NCI-H2196 treated with DMSO at 0.1 percent for 48 hours (cell line): Measurements from ENCODE around the gene PHETA1.
"Not testable (repeated sequence)": the region's sequence is repeated elsewhere in the genome, so short reads cannot be mapped to it uniquely, and the experiment has no call there.

Source experiments
- DNase-seq: peaks from one replicate; lab custom pipeline; 2025; ENCODE audit not compliant: unreplicated experiment; lab: John Stamatoyannopoulos, UW

The PHETA1 gene

DNA sequence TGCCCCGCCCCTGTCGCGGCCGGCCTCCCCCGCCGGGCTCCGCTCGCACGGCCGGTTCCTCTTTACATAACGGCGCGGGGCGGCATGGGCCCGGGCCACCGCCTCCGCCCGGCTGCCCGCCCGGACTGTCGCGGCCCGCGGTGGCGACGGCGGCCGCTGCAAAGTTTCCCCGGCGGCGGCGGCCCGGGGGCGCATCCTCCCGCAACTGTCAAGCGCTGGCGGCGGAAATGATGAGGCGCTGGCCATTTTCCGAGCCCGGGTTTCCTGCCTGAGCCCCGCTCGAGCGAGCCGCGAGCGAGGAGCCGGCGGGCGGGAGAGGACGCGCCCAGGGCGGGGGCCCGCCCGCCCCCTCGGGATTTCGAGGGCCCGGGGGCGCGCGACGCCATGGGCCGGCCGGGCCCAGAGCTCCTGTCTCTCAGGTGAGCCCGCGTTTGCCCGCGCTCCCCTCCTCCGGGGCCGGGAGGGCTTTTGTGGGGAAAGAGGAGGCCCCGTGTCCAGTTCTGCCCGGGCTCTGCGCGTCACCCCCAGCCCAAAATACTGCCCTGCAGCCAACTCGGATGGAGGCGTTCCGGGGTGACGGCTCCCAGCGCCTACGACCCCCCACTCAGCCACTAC is 37.1 kb upstream of the PHETA1 start, which contains the start of gene SH2B3:
Gene SH2B3, plus strand, starts transcription at position 65 of the 615 bp plus-strand sequence. CDS start 12,223 bp downstream, outside the sequence.
- no peak for DNase-seq

DNA sequence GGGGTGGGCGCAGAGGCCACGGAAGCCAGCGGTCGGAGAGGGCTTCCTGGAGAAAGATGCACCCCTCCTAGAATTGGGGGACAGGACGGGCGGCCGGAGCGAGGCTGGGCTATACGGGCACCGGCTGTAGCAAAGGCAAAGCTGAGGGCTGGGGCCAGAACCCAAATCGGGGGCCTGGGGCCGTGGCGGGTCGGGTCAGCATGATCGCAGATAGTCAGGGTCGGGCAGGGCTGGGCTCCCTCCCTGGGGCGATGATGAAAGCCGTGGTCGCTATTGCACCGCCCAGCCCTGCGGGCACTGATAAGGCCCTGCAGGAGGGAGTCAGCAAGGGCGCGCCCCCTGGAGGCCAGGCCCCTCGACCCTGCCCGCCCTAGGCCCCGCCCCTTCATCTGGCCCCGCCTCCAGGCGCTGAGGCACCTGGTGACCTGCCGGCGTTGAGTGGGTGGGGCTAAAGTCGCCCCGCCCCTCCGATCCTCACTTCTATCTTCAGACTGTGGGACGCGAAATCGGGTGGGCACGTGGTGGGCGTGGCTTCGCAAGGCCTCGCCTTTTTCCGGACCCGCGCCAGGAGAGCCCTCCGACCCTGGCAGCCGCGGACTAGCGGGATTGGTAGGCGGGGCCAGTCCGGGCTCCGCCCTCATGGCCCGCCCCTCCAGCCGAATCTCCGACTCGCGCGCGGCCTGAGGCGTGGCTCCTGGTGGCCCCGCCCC is 36.4 kb upstream of the PHETA1 start:
- peak; percentile 87 for DNase-seq

DNA sequence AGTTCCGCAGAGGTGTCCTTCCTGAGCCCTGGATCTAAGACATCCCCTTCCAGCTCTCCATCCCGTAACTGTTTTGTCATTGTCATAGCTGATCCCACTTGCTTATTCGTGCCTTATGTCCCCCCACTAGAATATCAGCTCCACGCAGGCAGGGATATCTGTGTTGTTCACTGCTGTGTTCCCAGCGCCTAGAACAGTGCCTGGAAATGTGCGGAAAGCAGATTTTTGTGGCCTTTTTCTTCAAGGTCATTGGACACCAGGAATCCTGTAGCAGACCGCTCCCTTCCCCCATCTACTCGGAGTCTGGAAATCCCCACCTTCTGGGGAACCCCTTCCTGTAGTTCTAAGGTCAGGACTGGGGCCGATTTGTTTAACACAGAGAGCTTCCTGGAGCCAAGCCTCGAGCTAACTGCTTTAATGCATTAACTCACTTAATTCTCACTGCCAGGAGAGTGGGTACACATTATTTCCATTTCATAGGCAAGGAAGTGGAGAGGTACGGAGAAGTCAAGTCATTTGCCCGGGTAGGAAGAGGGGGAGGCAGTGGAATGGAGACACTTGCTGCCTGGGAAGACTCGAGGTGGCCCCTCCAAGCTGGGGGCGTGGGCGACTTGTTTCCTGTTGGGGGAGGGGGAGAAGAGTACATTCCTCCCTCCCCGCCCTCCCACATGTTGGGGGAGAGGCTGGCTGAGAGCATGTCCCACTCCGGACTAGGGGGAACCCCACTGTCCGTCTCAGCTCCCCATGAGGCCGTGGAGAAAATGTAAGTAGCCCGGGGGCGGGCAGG is 35.7 kb upstream of the PHETA1 start:
- DNase-seq, result no peak

DNA sequence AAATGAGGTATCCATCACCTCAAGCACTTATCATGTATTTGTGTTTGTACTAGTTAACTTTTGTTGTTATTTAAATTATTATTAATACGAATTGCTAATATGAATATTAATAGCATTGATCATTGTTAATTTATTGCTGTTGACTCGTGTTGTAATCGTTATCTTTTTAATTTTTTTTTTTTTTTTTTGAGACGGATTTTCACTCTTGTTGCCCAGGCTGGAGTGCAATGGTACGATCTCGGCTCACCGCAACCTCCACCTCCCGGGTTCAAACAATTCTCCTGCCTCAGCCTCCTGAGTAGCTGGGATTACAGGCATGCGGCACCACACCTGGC is 33.6 kb upstream of the PHETA1 start:
- not testable (repeated sequence) for DNase-seq

DNA sequence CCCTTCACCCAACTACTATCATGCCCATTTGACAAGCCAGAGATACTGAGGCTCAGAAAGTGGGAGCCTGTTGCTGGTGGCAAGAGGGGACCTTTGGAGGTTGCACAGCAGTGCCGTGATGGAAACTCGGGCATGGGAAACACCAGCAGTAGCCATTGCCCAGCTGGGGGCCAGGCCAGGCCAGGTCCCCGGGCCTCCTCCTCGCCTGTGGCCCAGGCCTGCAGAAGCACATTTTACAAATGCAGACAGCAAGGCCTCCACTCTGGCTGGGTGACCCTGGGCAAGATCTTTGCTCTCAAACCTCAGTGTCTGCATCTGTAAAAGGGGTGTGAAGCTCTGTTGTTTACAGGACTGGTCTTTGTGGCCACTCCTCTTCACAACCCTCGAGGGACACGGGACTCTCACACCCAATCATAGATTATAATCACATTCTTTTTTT is 32.3 kb upstream of the PHETA1 start:
- no peak for DNase-seq

DNA sequence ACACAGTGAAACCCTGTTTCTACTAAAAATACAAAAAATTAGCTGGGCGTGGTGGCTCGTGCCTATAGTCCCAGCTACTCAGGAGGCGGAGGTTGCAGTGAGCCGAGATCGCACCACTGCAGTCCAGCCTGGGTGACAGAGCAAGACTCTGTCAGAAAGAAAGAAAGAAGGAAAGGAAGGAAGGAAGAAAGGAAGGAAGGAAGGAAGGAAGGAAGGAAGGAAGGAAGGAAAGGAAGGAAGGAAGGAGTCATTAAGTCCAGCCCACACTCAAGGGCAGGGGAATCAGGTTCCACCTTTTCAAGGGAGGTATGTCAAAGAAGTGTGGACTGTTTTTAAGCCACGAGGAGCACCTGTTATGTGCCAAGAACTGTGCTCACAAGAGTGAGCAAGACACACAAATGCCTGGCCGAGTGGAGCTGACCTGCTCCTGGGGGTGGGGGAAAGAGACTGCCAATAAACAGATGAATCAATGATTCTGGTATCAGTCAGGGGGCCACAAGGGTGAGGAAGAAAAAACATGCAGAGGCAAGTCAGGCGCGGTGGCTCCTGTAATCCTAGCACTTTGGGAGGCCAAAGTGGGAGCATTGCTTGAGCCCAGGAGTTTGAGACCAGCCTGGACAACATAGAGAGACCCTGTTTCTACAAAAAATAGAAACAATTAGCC is 31.0 kb upstream of the PHETA1 start:
- not testable (repeated sequence) for DNase-seq

DNA sequence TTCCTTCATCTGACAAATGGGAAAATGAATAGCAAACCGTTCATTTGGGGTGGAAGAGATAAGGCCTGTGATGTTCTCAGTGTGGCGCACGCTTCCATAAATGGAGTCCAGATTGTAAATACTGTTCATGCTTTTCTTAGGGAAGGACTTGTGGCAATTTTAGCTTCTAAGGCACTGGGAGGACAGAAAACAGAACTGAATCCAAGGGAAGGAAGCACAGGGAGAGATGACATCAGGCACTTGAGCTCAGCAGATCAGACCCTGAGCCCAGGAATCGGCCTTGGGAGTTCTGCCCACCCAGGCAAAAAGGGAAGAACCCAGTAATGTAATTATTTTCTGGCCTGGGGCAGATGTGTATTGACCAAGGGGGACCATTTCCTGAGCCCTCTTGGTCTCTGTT is 29.6 kb upstream of the PHETA1 start:
- no peak for DNase-seq

DNA sequence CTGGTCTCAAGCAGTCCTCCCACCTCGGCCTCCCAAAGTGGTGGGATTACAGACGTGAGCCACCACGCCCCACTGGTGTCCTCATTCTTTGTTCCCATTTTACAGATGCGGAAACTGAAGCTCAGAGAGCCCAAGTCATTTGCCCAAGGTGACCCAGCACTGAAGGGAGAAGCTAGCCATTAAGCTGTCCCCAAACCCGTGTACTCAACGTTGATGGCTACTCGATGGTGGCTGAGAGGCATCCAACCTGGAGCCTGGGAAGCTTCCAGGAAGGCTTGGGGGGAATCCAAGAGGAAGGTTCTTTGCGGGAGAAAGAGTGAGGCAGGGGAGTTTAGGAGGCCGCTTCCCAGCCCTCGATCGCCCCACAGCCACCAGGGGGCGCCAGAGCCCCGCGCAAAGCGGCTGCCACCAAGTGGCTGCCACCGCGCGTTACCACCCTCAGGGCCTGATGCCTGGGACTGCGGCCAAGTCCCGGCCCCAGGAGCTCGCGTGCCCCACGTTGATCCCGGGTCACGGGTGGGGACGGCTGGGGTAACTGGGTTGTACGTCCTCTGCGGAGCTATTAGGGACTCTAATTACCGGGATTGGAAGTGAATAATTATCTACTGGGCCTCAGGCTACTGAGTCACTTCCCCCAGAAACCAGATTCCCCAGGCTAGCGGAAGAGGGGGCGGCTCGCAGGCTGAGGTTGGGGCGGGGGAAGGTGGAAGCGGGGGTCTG is 28.0 kb upstream of the PHETA1 start:
- DNase-seq, result peak; percentile 36

DNA sequence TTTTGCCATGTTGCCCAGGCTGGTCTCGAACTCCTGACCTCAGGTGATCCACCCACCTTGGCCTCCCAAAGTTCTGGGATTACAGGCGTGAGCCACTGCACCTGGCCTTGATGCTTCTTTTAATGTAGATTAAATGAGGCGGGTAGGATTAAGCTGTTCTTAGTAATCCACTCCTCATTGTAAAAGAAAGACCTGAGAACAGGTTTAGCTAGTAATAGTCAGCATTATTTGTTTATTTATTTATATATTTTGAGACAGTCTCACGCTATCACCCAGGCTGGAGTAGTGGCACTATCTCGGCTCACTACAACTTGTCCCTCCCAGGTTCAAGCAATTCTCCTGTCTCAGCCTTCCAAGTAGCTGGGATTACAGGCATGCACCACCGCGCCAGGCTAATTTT is 27.4 kb upstream of the PHETA1 start:
- not testable (repeated sequence) for DNase-seq

DNA sequence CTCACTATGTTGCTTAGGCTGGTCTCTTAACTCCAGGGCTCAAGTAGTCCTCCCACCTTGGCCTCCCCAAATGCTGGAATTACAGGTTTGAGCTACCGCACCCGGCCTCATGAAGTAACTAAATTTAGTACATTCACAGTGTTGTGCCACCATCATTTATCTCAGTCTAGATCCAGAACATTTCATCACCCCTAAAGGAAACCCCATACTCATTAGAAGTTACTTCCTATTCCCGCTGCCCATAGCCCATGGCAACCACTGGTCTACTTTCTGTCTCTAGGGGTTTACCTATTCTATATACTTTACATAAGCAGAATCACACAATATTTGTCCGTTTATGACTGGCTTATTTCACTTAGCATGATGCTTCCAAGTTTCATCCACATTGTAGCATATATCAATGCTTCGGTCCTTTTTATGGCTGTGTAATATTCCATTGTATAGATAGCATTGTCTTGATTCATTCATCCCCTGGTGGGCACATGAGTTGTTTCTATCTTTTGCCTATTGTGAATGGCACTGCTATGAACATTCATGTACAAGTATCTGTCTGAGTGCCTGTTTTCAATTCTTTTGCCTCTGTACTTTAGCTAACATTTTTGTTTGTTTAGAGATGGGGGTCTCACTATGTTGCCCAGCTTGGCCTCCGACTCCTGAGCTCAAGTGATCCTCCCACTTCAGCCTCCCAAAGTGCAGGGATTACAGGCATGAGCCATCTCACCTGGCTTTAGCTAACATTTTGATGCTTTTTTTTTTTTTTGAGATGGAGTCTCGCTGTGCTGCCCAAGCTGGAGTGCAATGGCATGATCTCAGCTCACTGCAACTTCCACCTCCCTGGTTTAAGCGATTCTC is 26.7 kb upstream of the PHETA1 start:
- DNase-seq, result no peak

DNA sequence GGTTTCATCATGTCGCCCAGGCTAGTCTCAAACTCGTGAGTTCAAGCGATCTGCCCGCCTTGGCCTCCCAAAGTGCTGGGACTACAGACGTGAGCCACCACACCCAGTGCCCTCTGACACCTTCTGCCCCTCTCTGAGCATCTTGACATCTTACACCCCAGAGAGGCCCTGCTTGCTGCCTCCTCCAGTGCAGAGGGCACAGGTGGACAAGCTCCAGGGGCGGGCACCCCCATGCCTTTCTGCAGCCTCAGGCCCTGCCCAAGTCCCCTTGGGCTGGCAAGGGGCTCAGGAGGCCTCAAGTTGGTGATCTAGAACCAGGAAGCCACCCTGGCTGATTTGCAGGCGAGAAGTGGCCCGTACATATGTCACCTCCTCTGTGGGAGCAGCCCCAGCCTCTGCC is 25.6 kb upstream of the PHETA1 start:
- DNase-seq, result no peak

DNA sequence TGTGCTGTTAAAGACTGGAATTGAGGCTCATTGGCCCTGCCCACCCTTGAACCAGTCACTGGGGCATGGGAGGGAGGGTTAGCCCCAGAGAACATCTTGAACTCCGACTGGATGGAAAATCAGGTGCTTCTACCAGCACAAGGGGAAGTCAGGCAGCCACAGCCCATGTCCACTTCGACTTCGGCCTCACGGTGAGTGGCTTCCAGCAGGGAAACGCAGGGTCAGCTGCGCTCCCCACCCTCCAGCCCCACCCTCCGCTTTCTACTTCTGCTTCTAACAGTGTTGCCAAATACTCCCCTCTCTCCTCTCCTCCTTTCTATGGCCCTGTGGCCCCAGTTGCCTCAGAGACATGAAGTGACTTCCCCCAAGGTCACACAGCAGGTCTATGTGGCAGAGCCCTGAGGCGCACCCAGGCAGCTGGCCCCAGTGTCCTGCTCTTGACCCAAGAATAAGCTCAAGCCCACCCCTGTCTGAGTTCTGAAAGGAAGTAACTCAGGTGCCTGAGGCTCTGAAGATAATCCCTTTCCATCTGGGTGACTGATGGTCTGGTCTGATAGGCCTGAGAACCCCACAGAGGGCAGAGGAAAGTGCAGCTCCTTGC is 24.9 kb upstream of the PHETA1 start:
- DNase-seq, result no peak

DNA sequence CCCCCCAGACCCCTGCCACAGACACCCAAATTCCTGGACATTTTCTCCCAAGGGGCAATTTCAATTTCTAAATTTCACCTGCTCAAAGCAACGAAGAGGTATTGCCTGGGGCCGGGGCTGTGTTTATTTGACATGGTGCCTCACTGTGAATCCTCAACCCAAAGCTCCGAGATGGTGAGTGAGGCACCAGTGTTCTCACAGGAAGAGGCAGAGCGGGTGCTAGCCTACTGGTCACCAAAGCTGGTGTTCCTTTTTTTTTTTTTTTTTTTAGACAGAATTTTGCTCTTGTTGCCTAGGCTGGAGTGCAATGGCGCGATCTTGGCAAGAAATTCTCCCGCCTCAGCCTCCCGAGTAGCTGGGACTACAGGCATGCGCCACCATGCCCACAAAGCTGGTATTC is 22.0 kb upstream of the PHETA1 start:
- DNase-seq, result no peak

DNA sequence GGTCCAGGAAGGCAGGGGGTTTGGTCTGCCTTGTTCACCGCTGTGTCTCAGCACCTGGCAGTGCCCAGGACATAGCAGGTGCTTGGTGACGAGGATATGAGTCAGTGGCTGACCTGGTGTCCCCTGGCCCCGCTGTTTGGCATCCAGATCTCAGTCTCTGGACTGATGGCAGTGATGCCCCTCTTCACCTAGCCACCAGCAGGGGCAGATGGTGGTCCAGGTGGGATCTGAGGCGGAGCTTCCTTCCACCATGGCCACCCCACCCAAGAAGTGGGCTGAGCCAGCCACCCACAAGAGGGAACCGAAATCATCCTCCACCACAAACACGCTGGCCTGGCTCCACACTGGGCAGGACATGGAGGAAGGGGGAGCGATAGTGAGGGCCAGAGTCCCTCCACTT is 20.7 kb upstream of the PHETA1 start:
- DNase-seq, result no peak

DNA sequence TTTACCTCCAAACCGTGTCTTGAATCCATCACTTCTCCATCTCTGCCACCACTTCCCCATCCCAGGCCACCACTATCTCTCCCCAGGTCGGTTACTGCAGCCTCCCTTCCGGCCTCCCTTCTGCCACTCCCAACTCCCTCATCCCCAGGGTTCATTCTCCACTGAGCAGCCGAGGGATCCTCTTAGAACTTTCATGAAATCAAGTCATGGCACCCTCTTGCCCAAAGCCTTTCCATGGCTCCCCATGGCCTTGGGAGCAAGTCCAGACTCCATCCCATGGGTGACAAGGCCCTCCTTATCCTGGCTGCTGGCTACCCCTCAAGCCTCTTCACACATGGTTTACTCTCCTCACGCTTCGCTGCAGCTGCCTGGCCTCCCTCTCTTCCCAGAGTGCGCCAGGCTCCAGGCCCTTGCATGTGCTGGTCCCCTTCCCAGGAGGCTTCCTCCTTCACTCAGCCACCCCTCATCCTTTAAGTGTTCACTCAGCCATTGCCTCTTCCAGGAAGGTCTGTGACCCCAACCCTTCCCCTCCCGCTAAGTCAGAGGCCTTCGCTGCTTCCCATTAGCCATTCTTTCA is 18.9 kb upstream of the PHETA1 start:
- no peak for DNase-seq

DNA sequence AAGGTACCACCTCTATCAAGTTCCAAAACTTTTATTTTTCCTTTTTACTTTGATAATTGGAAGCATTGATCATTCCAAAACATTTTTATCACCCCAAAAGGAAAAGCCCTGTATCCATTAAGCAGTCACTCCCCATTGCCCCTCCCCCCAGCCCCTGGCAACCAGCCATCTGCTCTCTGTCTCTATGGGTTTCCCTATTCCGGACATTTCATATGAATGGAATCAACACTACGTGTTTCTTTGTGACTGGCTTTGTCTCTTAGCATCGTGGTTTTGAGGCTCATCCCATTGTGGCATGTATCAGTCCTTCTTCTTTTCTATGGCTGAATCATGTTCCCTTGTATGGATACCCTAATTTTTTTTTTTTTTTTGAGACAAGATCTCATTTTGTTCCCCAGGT is 18.0 kb upstream of the PHETA1 start:
- DNase-seq, result no peak

DNA sequence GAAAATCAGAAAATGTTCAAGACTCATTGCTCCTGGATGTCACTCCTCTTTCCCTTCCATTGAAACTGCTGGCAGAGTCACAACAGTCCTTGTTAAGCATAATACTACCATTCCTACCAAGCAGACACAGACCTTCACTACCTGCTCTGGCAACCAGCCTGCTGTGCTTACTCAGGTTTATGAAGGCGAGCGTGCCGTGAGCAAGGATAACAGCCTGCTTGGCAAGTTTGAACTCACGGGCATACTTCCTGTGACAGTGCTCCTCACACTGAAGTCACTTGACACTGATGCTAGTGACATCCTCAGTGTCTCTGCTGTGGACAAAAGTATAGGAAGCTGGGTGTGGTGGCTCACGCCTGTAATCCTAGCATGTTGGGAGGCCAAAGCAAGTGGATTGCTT is 15.7 kb upstream of the PHETA1 start:
- DNase-seq, result no peak

DNA sequence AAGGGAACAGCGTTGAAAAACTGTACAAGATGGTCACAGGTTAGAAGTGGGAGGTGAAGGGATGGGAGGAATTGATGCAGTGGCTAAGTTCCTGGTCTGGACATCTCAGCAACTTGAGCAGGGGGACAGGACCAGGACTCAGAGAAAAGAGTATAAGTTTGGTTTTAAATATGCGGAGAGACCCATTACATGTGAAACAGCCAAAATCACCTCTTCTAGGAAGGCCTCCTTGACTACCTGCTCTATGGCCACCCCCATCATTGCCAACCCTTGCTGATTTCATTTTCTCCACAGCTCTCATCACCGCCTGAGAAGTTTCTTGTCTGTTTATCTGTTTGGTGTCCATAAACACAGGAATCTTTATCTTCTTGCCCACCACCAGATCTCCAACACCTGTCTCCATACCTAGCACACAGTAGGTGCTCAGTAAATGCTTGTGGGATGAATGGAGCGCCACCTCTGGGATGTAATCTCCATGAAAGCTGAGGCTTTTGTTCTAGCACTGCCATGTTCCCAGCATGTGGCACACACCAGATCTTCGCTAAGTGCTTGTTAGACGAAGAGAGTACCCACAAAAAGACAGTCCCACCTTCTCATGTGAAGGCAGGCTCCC is 11.2 kb upstream of the PHETA1 start:
- no peak for DNase-seq

DNA sequence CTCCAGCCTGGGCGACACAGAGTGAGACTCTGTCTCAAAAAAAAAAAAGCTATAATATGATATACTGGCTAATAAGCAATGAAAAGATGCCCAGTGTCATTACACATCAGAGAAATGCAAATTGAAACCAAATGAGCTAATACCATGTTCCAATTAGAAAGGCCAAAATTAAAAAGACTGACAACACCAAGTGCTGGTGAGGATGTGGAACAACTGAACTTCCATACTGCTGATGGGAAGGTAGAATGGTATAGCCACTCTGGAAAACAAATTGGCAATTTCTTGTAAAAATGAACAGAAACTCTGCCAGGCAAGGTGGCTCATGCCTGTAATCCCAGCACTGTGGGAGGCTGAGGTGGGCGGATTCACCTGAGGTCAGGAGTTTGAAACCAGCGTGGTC is 8.5 kb upstream of the PHETA1 start:
- DNase-seq, result no peak
